ENCODE measurements around the gene PRKAG2.

- TF ChIP-seq CTCF (IDR thresholded peaks at IDR 0.05) (no peak), POLR2A (IDR thresholded peaks at IDR 0.05) (no peak)
Observed at GRCh38 chr7:151893405-151893923, 16.5 kb upstream of the PRKAG2 start.

Data from transverse colon (tissue), 3 donors.